Measurements from ENCODE around the gene TRMT10A.
"Not testable (repeated sequence)": the region's sequence is repeated elsewhere in the genome, so short reads cannot be mapped to it uniquely, and the experiment has no call there.

Gene TRMT10A

DNA sequence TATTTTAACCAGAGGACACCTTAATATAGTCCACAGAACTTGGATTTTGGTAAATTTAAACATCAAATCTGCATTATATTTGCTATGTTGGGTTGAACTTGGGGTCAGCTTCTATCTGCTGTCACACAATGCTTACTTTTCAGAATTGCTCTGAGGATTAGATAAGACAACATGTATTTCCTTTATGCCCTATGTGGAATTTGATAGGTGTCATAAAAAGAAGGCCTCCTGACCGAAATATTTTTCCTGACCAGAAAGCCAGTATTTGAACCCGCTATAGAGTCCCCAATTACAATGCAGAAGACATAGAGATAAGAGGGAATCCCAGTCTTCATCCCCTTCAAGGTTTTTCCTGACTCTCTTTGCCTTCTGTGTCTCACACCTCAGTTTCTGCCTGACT is 14.9 kb upstream of the TRMT10A start:
- Mint-ChIP-seq H3K4me3 (no peak overlapping the region), H3K4me1 (ENCODE audit: low read depth) (peaks cover 2% of the 10 kb centered on the region), H3K9me3 (no peaks in the 10 kb centered on the region), H3K36me3 (ENCODE audit: low read depth) (no peaks in the 10 kb centered on the region), H3K27me3 (ENCODE audit: low read depth) (peaks cover 27% of the 10 kb centered on the region), H3K27ac (no peak overlapping the region)

DNA sequence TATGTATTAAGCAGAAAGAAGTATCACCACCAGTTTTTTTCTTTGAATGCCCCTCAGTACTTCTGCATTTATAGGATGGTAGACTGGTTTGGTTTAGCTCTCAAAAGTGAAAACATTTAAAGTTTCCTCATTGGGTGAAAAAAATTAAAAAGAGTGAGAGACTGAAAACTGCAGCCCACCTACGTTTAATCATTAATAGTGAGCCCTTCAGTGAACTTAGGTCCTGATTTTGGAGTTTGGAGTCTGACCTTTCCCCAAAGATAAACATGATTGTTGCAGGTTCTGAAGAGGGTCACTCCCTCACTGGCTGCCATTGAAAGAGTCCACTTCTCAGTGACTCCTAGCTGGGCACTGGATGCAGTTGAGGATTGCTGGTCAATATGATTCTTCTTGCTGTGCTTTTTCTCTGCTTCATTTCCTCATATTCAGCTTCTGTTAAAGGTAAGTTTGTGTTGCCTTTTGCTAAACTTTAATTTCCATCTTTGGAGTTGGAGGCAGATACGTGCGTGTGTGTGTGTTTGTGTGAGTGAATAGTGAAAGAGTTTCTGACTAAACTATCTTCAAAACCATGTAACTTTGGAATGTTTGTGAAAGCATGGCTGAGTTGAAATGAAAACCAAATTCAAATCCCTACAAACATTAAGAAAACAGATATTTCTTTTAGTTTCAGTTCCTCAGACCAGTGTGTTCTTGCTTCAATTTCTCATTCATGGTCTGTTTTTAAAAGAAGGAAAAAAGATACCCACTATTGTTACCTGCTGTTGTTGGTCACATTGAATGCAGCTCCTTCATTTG is 10.9 kb upstream of the TRMT10A start, which contains the start of gene MTTP:
Gene MTTP, plus strand, starts transcription at position 295 of the 795 bp plus-strand sequence. Its CDS starts 86 bp downstream, at position 381.
- no peak within 1 kb of the TSS for H3K4me3 Mint-ChIP-seq
- H3K27ac Mint-ChIP-seq = no peak within 1 kb of the TSS
- peaks cover 36% of the 10 kb centered on the region for H3K27me3 Mint-ChIP-seq (ENCODE audit: low read depth)

DNA sequence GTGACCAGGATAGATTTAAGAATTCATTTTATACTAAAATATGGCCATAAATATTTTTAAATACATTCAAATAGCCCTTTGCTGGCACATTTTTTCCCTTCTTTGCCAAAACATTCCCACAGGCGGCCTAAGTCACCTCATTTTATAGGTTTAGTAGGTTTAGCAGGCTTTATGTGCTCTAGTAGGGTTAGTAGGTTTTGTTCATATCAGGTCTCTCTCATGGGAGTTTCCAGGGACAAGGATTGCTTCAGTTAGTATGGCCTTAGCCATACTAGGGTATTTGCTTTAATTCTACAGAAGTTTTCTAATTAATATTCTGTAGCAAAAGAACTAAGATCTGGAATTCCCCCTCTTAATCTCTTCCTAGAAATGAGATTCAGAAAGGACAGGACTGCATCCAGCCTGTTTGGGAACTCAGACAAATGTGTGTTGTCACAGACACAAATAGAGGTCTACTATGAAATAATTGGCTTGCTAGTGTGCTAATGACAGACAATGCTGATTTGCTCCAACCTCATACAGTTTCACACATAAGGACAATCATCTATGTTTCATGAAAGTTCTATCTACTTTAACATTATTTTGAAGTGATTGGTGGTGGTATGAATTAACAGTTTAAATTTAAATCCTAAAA is 10.0 kb upstream of the TRMT10A start:
- Mint-ChIP-seq H3K27ac (no peak overlapping the region), H3K27me3 (ENCODE audit: low read depth) (peaks cover 36% of the 10 kb centered on the region), H3K4me1 (ENCODE audit: low read depth) (peaks cover 2% of the 10 kb centered on the region), H3K36me3 (ENCODE audit: low read depth) (no peaks in the 10 kb centered on the region), H3K4me3 (no peak overlapping the region), H3K9me3 (no peaks in the 10 kb centered on the region)

More for the DNA sequence above, 10.9 kb upstream of the TRMT10A start, which contains the start of gene MTTP:
- no peaks in the 10 kb centered on the region for H3K36me3 Mint-ChIP-seq (ENCODE audit: low read depth)
- no peaks in the 10 kb centered on the region for H3K9me3 Mint-ChIP-seq
- H3K4me1 Mint-ChIP-seq (ENCODE audit: low read depth) = peaks cover 2% of the 10 kb centered on the region

DNA sequence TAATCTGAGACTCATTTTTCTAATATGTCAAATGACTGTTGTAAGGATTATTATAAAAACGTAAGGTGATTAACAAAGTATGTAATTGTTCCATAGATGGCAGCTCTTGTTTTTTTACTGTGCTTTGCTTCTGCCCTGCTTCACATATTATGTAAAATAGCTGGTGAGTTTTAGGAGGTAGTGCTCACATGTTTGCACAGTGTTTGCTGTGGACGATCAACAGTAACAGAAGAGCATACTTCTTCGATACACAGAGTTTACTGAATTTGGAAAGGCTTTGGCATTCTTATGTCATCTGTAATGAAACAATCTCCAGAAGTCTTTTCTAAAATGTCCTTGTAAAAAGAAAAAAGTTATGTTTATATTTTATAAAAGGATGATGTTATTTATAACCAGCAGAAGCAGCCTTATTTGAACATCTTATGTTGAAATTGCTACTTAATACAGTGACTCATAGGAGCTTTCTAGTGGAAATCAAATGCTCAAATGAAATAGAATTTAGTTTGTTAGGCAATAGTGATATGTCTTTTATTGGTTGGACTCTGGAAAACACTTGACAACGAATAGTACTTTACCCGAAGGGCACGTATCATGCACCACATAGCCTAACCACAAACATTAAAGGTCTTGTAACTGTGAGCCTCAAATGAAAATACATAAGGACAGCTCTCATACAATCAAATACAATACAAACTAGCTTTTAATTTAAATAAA is 8.8 kb upstream of the TRMT10A start:
- peaks cover 2% of the 10 kb centered on the region for H3K4me1 Mint-ChIP-seq (ENCODE audit: low read depth)
- H3K4me3 Mint-ChIP-seq = no peak overlapping the region
- peaks cover 46% of the 10 kb centered on the region for H3K27me3 Mint-ChIP-seq (ENCODE audit: low read depth)

DNA sequence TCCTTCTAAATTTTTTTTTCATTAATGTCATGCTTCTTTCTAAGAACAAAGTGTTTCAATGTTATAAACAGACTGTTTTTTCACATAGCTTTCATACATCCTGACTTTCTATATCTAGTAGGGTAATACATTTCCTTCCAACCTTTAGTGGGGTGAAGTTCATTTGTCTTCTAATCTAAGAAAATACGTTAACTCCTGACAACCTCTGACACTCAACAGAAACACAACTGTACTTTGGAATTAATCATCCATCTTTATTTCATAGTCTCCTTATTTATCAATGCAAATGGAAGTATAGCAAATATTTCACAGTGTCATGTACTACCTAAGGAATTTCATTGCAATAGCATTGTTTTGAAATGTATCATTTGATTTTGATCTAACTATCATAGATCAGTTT is 8.0 kb upstream of the TRMT10A start:
- no peak overlapping the region for H3K4me3 Mint-ChIP-seq
- H3K36me3 Mint-ChIP-seq (ENCODE audit: low read depth) = no peaks in the 10 kb centered on the region
- H3K4me1 Mint-ChIP-seq (ENCODE audit: low read depth) = peaks cover 2% of the 10 kb centered on the region
- no peaks in the 10 kb centered on the region for H3K9me3 Mint-ChIP-seq
- peaks cover 51% of the 10 kb centered on the region for H3K27me3 Mint-ChIP-seq (ENCODE audit: low read depth)
- H3K27ac Mint-ChIP-seq = no peak overlapping the region

More for the DNA sequence above, 8.8 kb upstream of the TRMT10A start:
- no peak overlapping the region for H3K27ac Mint-ChIP-seq
- no peaks in the 10 kb centered on the region for H3K36me3 Mint-ChIP-seq (ENCODE audit: low read depth)
- no peaks in the 10 kb centered on the region for H3K9me3 Mint-ChIP-seq

DNA sequence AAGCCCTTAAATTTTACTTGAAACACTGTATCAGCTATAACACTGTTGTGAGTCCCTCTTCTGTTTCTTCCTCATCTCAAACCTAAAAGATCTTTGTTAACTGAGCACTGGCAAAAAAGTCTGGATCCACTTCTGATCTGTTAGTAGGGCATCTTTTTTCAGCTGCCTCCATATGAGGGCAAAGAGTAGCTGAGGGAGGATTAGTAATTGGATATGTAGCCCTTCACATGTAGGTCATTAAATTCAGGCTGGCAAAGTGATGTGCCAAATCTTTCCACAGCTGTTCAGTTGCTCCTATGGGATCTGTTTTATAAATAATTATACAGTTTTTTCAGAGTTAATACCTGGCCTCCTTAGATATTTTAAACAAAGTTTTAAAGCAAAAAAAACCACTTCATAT is 1.1 kb upstream of the TRMT10A start:
- Mint-ChIP-seq H3K27ac (peak overlapping the region; percentile 14), H3K27me3 (ENCODE audit: low read depth) (peaks cover 32% of the 10 kb centered on the region), H3K4me1 (ENCODE audit: low read depth) (peaks cover 16% of the 10 kb centered on the region), H3K36me3 (ENCODE audit: low read depth) (no peaks in the 10 kb centered on the region), H3K9me3 (no peaks in the 10 kb centered on the region), H3K4me3 (peak overlapping the region; percentile 43)

DNA sequence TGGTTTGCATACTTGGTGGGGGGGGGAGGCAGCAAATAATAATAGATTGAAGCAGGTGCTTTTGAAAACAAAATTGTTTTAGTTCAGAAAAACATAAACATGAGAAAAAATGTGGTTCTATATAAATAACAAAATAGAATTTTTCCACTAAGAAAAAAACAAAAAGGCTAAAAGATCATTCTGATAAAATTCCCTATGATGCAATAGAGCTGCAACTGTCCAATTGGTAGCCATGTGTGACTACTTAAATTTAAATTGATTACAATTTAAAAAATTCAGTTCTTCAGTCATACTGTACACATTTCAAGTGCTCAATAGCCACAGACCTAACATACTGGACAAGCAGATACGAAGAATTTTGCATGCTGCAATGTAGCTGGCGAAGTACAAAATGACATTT is 11.0 kb downstream of the TRMT10A start:
- no peaks in the 10 kb centered on the region for H3K36me3 Mint-ChIP-seq (ENCODE audit: low read depth)
- no peaks in the 10 kb centered on the region for H3K4me1 Mint-ChIP-seq (ENCODE audit: low read depth)
- H3K27ac Mint-ChIP-seq = no peak overlapping the region
- no peaks in the 10 kb centered on the region for H3K27me3 Mint-ChIP-seq (ENCODE audit: low read depth)
- H3K9me3 Mint-ChIP-seq = no peaks in the 10 kb centered on the region
- no peak overlapping the region for H3K4me3 Mint-ChIP-seq

DNA sequence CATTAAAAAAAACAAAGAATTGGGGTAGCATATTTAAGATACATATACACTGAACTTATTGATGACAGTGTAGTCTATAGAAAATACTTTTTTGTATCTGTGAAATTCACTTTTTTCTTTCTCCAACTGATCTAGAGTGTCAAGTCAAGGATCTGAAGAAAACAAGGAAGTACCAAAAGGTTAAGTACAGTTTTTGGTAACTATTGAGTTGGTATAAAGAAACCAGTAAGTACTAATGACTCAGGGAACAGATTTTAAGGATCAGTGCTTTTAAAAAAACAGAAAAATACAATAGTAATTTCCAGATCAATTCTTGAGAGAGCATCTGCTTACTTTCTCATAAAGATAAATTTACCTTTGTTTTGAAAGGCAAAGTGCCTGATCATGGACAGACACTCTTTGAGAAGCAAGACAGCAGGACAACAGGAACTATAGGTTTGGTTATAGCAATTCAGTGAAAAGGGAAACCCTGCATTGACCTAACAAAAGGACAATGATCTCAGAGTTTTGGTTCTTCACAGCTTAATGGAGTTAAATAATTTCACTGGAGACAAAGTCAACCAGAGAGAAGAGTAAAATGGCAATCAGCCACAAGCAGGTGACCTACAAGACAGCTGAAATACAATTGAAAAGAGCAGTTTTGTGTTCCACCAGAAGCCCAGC is 23.4 kb downstream of the TRMT10A start:
- H3K36me3 Mint-ChIP-seq (ENCODE audit: low read depth) = peaks cover 1% of the 10 kb centered on the region
- H3K4me1 Mint-ChIP-seq (ENCODE audit: low read depth) = no peaks in the 10 kb centered on the region
- no peak overlapping the region for H3K4me3 Mint-ChIP-seq
- no peak overlapping the region for H3K27ac Mint-ChIP-seq
- peaks cover 3% of the 10 kb centered on the region for H3K9me3 Mint-ChIP-seq
- H3K27me3 Mint-ChIP-seq (ENCODE audit: low read depth) = no peaks in the 10 kb centered on the region

DNA sequence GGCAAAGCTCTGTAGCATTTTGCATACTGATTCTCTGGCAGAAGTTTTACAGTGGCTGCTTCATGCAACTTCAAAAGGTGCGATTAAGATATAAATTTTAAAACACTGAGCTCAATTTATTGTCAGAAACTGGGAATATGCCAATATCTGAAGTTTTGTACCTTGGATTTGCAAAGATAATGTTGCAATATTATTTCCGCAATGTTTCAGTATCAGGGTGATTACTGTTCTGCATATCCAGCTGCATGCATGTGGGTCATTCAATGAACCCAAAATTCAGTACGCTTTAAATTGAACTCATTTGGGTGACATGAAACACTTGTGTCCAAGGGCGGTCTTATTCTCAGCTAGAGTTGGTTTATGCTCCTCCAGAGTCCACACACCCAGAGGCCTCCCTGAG is 26.2 kb downstream of the TRMT10A start:
- Mint-ChIP-seq H3K4me3 (no peak overlapping the region), H3K27ac (no peak overlapping the region), H3K36me3 (ENCODE audit: low read depth) (no peaks in the 10 kb centered on the region), H3K27me3 (ENCODE audit: low read depth) (peaks cover 4% of the 10 kb centered on the region), H3K9me3 (no peaks in the 10 kb centered on the region), H3K4me1 (ENCODE audit: low read depth) (no peaks in the 10 kb centered on the region)

DNA sequence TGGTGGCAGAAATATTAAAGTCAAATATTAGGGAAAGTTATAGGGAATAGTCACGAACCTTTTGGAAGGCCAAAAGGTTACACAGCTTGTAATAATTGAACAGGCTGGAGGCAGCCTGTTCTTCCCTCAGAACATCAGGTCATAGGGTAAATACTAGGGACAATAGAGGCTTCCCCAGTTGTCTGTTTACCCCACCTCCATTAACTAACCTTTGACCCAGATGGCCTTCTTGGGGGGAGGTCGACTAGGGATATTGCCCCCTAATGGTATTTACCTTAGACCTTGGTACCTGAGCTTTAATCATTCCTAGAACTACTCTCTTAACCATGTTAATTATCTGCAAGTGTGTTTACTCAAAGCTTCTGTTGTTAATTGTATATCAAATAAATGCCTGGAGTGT is 27.0 kb downstream of the TRMT10A start:
- Mint-ChIP-seq H3K4me3 (no peak overlapping the region), H3K27ac (no peak overlapping the region), H3K36me3 (ENCODE audit: low read depth) (no peaks in the 10 kb centered on the region), H3K27me3 (ENCODE audit: low read depth) (peaks cover 4% of the 10 kb centered on the region), H3K4me1 (ENCODE audit: low read depth) (no peaks in the 10 kb centered on the region), H3K9me3 (no peaks in the 10 kb centered on the region)

DNA sequence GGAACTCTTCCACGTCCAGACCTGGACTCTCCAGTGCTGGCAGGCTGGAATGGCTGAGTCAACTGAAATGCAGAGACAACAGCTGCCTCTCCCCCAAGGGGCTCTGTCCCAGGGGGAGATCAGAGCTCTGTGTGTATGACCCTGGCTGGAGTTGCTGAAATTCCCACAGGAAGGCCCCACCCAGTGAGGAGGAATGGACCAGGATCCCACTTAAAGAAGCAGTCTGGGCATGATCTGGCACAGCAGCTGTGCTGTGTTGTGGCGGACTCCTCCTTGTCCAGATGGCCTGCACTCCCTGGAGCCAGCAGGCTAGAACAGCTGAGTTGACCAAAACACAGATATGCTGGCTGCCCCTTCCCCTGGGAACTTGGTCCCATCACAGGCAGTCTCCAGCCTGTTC is 27.6 kb downstream of the TRMT10A start:
- no peak overlapping the region for H3K27ac Mint-ChIP-seq
- no peak overlapping the region for H3K4me3 Mint-ChIP-seq
- H3K4me1 Mint-ChIP-seq (ENCODE audit: low read depth) = no peaks in the 10 kb centered on the region
- no peaks in the 10 kb centered on the region for H3K9me3 Mint-ChIP-seq
- no peaks in the 10 kb centered on the region for H3K36me3 Mint-ChIP-seq (ENCODE audit: low read depth)
- peaks cover 4% of the 10 kb centered on the region for H3K27me3 Mint-ChIP-seq (ENCODE audit: low read depth)

DNA sequence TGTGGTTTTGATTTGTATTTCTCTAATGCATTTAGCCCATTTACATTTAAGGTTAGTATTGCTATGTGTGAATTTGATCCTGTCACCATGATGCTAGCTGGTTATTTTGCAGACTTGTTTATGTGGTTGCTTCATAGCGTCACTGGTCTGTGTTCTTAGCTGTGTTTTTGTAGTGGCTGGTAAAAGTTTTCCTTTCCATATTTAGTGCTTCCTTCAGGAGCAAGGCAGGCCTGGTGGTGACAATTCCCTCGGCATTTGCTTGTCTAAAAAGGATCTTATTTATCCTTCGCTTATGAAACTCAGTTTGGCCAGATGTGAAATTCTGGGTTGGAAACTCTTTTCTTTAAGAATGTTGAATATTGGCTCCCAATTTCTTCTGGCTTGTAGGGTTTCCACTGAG is 29.1 kb downstream of the TRMT10A start:
- H3K4me1 Mint-ChIP-seq (ENCODE audit: low read depth); H3K27ac Mint-ChIP-seq; H3K4me3 Mint-ChIP-seq; H3K27me3 Mint-ChIP-seq (ENCODE audit: low read depth); H3K36me3 Mint-ChIP-seq (ENCODE audit: low read depth); H3K9me3 Mint-ChIP-seq: not testable (repeated sequence)

DNA sequence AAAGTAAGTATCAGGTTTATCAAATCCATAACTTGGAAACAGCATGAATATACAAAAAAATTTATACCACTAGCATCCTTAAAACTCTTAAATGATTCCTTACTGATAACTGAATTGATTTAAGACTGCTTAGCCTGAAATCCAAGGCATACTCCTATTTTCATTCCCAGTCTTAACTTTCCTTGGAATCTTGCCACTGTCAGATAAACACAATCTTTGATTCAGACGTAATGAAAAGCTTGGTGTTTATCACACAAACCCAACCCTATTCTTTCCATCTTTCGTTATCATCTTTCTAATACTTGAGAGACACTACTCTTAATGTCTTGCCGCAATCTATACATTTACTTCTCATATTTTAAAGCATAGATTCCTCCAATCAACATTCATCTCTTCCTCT is 33.9 kb downstream of the TRMT10A start:
- Mint-ChIP-seq H3K27me3 (ENCODE audit: low read depth) (peaks cover 13% of the 10 kb centered on the region), H3K36me3 (ENCODE audit: low read depth) (no peaks in the 10 kb centered on the region), H3K27ac (no peak overlapping the region), H3K9me3 (no peaks in the 10 kb centered on the region), H3K4me3 (no peak overlapping the region), H3K4me1 (ENCODE audit: low read depth) (no peaks in the 10 kb centered on the region)

DNA sequence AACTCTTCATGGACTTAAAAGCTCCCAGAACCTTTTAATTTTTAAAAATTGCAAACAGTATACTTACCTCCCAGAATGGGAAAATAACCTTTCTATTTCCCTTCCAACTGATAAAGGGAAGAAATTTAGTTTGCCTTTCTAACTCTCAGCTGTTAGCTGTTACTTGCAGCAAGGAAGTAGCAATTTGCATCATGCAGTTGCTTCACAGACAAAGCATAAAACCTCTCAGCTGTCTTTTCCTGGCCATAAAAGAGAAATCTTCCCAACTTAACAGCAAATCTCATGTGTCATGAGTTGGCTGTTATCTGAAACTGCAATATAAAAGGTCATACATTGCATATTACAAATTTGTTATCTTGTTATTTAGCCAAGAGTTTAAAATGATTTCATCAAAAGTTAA is 34.6 kb downstream of the TRMT10A start:
- Mint-ChIP-seq H3K4me3 (no peak overlapping the region), H3K27ac (no peak overlapping the region), H3K36me3 (ENCODE audit: low read depth) (no peaks in the 10 kb centered on the region), H3K9me3 (no peaks in the 10 kb centered on the region), H3K4me1 (ENCODE audit: low read depth) (no peaks in the 10 kb centered on the region), H3K27me3 (ENCODE audit: low read depth) (peaks cover 13% of the 10 kb centered on the region)

Data from T-helper 1 cell treated with Interleukin-12 subunit alpha and Interleukin-12 subunit beta and Interleukin-4 antibody, amounts not matched to agents 30 μg/mL and 1 μg/mL, for 36 hours (primary cell).